H1 (cell line): ENCODE data around the gene GJB4. TPM values are rescaled to one million over a fixed set of nuclear protein-coding genes. Genes with fewer than 3 reads are reported as not detected.

Experiments
- BRCA1 ChIP-seq: IDR thresholded peaks from 2 replicates; pipeline ENCODE4 v1.6.1; 2012; ENCODE audit warnings: low read depth, low read length, improper control_type of control experiment
- CBX5 ChIP-seq: fragments of 300-800, 300-1000 bp; sonication (generic); IDR thresholded peaks from 2 replicates; pipeline ENCODE4 v1.7.1; 2016; ENCODE audit warnings: antibody characterized with exemption, low read length, low read depth
- PHF8 ChIP-seq: fragments of 200-600 bp; sonication (generic); conservative IDR thresholded peaks from 2 replicates; pipeline ENCODE4 v1.7.1; 2012; ENCODE audit warnings: low read depth, mild to moderate bottlenecking, inconsistent platforms, low read length, moderate library complexity
- RFX5 ChIP-seq: IDR thresholded peaks from 2 replicates; pipeline ENCODE4 v1.6.1; 2011; ENCODE audit warnings: low read depth, low read length, improper control_type of control experiment, borderline replicate concordance
- SAP30 ChIP-seq: fragments of 300-600 bp; sonication (generic); IDR thresholded peaks from 2 replicates; pipeline ENCODE4 v1.7.1; 2012; ENCODE audit warnings: low read length, moderate library complexity, mild to moderate bottlenecking, inconsistent platforms; ENCODE audit not compliant: insufficient read depth, insufficient replicate concordance
- SP4 ChIP-seq: IDR thresholded peaks from 2 replicates; pipeline ENCODE4 v1.6.1; 2012; ENCODE audit warnings: low read length, inconsistent platforms
- TAF7 ChIP-seq: optimal IDR thresholded peaks from 2 replicates; pipeline ENCODE3; 2011; ENCODE audit warnings: low read depth, mild to moderate bottlenecking, inconsistent platforms, low read length, moderate library complexity, borderline replicate concordance
- polyA plus RNA-seq, 7 experiments: library from polyadenylated mRNA; depleted of rRNA in 3 of 7; stranded (reverse) in 5 of 7; unstranded in 2 of 7; fragments of >200 nt in 5 of 7; fragments of 200-250 nt in 2 of 7; gene quantifications; 1 replicate in 5 of 7; 2 replicates in 1 of 7; 4 replicates in 1 of 7; pipeline versions ENCODE4 v1.2.1 to v1.2.3, GENCODE V29; 2011 to 2013; ENCODE audit warnings: missing spikeins in 2 of 7, mixed read lengths in 2 of 7
- total RNA-seq: library from RNA; stranded (reverse); fragmentation: NEBNext Ultra II Directional; extraction: Animal tissue kit (Norgen Biotek cat#: 25700); gene quantifications from 2 replicates; pipeline ENCODE4 v1.2.1, GENCODE V29; 2021

The GJB4 gene
- total and polyA plus RNA-seq, 2 of the 8 experiments (the other 6 are each of a cell fraction or from before 2014, with no cell fraction given) = 0.20 to 0.41 TPM

GRCh38 chr1:34754964-34755637 lies 4.4 kb upstream of the GJB4 start, which contains the start of gene GJB5 (continued):
- TF ChIP-seq SP4 = no peak
- no peak for TF ChIP-seq RFX5
- no peak for TF ChIP-seq CBX5
- no peak for TF ChIP-seq SAP30
- TF ChIP-seq TAF7 = no peak
- TF ChIP-seq BRCA1 = no peak
- TF ChIP-seq PHF8 = no peak
- TF ChIP-seq, all 59 proteins: peak for 0
